GM12878 (cell line): ENCODE measurements around the gene NRG2. TPM values are rescaled to one million over a fixed set of nuclear protein-coding genes. Genes with fewer than 3 reads are reported as not detected.
A peak's percentile ranks its signal among the peaks of the same experiment; 100 is the strongest.

Source experiments
- ATAC-seq: fragments of 200-7000 bp; cut with Tn5 transposase; 3 replicates; pipeline ENCODE4 v1.9.1; 2020; ENCODE audit warnings: mild to moderate bottlenecking, moderate library complexity
- BruUV-seq: library from RNA; stranded (reverse); fragments of 400-500 nt; replicated peaks from 2 replicates; lab custom pipeline; 2021; lab: Mats Ljungman, UMichigan
- CTCF ChIA-PET: fragments of 300-600 bp; sonication (Branson Sonifier 250); formaldehyde crosslinking; extraction: SDS; loops from one replicate; lab custom pipeline; 2021; ENCODE audit warnings: inconsistent platforms; lab: Yijun Ruan, JAX
- POLR2A ChIA-PET: fragments of 350-600 bp; formaldehyde crosslinking; extraction: SDS; loops from one replicate; lab custom pipeline; 2021; ENCODE audit warnings: inconsistent platforms; lab: Charles Lee
- RAD21 ChIA-PET: fragments of 300-600 bp; sonication (Branson Sonifier 250); formaldehyde crosslinking; loops from one replicate; lab custom pipeline; 2023; ENCODE audit warnings: antibody characterized with exemption; ENCODE audit not compliant: unreplicated experiment; lab: Charles Lee
- SMC1A ChIA-PET: fragments of 300-600 bp; sonication (Branson Sonifier 250); formaldehyde crosslinking; loops from one replicate; lab custom pipeline; 2023; ENCODE audit not compliant: unreplicated experiment, uncharacterized antibody; lab: Charles Lee
- DNase-seq: peaks from one replicate; pipeline ENCODE4 v3.0.0-alpha.2; 2011; ENCODE audit warnings: low read depth, low spot score
- FAIRE-seq: peaks from 3 replicates; lab custom pipeline; 2011; peaks lifted over from hg19 to GRCh38; lab: Jason Lieb, UNC
- H2AFZ ChIP-seq: 2 replicates; pipeline ENCODE4 v1.6.0; 2011; ENCODE audit warnings: low read depth, low read length, control low read depth; ENCODE audit not compliant: control insufficient read depth
- H3K27ac ChIP-seq: 2 replicates; pipeline ENCODE4 v1.5.1; 2011; ENCODE audit warnings: control low read depth; ENCODE audit not compliant: control insufficient read depth, insufficient read depth
- H3K27me3 ChIP-seq, 2 experiments: replicated peaks in 1 of 2; 2 replicates each; pipeline versions ENCODE4 v1.6.0 to v1.6.1; 2011; ENCODE audit warnings: low read length in 1 of 2; ENCODE audit not compliant: control insufficient read depth in 2 of 2, insufficient read depth in 2 of 2
- H3K36me3 ChIP-seq, 2 experiments: 2 replicates each; pipeline ENCODE4 v1.5.1; 2011; ENCODE audit warnings: low read length in 1 of 2; ENCODE audit not compliant: control insufficient read depth in 2 of 2, insufficient read depth in 2 of 2
- H3K4me1 ChIP-seq: 2 replicates; pipeline ENCODE4 v1.6.1; 2011; ENCODE audit warnings: mild to moderate bottlenecking, low read length, moderate library complexity, mixed read lengths; ENCODE audit not compliant: control insufficient read depth, insufficient read depth
- H3K4me2 ChIP-seq: 2 replicates; pipeline ENCODE4 v1.6.0; 2011; ENCODE audit warnings: control low read depth; ENCODE audit not compliant: control insufficient read depth, insufficient read depth
- H3K4me3 ChIP-seq: fragments of 200-600 bp; sonication (generic); 2 replicates; pipeline ENCODE4 v1.5.1; 2016
- H3K79me2 ChIP-seq: 2 replicates; pipeline ENCODE4 v1.6.0; 2011; ENCODE audit warnings: low read length; ENCODE audit not compliant: control insufficient read depth, insufficient read depth
- H3K9ac ChIP-seq: 2 replicates; pipeline ENCODE4 v1.8.0; 2011; ENCODE audit warnings: low read length, control low read depth, mixed read lengths; ENCODE audit not compliant: control insufficient read depth, insufficient read depth
- H3K9me3 ChIP-seq: replicated peaks from 3 replicates; pipeline ENCODE4 v1.5.1; 2011; ENCODE audit warnings: mild to moderate bottlenecking, low read length; ENCODE audit not compliant: control insufficient read depth, insufficient read depth
- H4K20me1 ChIP-seq: 2 replicates; pipeline ENCODE4 v1.6.0; 2011; ENCODE audit not compliant: control insufficient read depth, insufficient read depth
- ATF7 ChIP-seq: fragments of 450-650 bp; IDR thresholded peaks from 2 replicates; pipeline ENCODE4 v1.6.1; 2016; ENCODE audit warnings: low read depth, mild to moderate bottlenecking
- BACH1 ChIP-seq: fragments of 450-650 bp; IDR thresholded peaks from 2 replicates; pipeline ENCODE4 v1.6.1; 2017; ENCODE audit warnings: mild to moderate bottlenecking, borderline replicate concordance
- EP300 ChIP-seq, 2 experiments: fragments of 150-350 bp in 1 of 2; IDR thresholded peaks; 2 replicates each; pipeline ENCODE4 v1.6.1; 2011 to 2012; ENCODE audit warnings: low read depth in 2 of 2, low read length in 2 of 2, borderline replicate concordance in 1 of 2, improper control_type of control experiment in 1 of 2, inconsistent platforms in 1 of 2; ENCODE audit not compliant: control insufficient read depth in 1 of 2
- FOS ChIP-seq: IDR thresholded peaks from 3 replicates; pipeline ENCODE4 v1.6.1; 2011; ENCODE audit warnings: borderline replicate concordance; ENCODE audit not compliant: insufficient read length; ENCODE audit errors: extremely low read depth
- IKZF2 ChIP-seq, 2 experiments: fragments of 450-650 bp; IDR thresholded peaks; 2 replicates each; pipeline ENCODE4 v1.6.1; 2017; ENCODE audit warnings: mild to moderate bottlenecking in 2 of 2, moderate library complexity in 2 of 2
- NBN ChIP-seq: fragments of 450-650 bp; IDR thresholded peaks from 2 replicates; pipeline ENCODE4 v1.6.1; 2016
- NFXL1 ChIP-seq: fragments of 450-650 bp; IDR thresholded peaks from 2 replicates; pipeline ENCODE4 v1.6.1; 2017; ENCODE audit warnings: antibody characterized with exemption, mild to moderate bottlenecking, borderline replicate concordance
- REST ChIP-seq: IDR thresholded peaks from 2 replicates; pipeline ENCODE4 v1.6.1; 2012; ENCODE audit warnings: mild to moderate bottlenecking, low read depth, low read length
- SPI1 ChIP-seq: IDR thresholded peaks from 2 replicates; pipeline ENCODE4 v1.6.1; 2011; ENCODE audit warnings: low read depth, mild to moderate bottlenecking, low read length, moderate library complexity, borderline replicate concordance; ENCODE audit not compliant: insufficient read depth
- SREBF1 ChIP-seq: IDR thresholded peaks from 2 replicates; pipeline ENCODE4 v1.6.1; 2012; ENCODE audit warnings: mild to moderate bottlenecking, low read length
- SREBF2 ChIP-seq: IDR thresholded peaks from 2 replicates; pipeline ENCODE4 v1.6.1; 2012; ENCODE audit warnings: mild to moderate bottlenecking, low read length
- TCF12 ChIP-seq: IDR thresholded peaks from 2 replicates; pipeline ENCODE4 v1.6.1; 2011; ENCODE audit warnings: low read depth, mild to moderate bottlenecking, low read length
- ZNF274 ChIP-seq: IDR thresholded peaks from one replicate; pipeline ENCODE4 v1.8.0; 2011; ENCODE audit not compliant: insufficient read length, insufficient read depth
- WGBS: methylation state at CpG from one replicate; pipeline ENCODE4 v1.1.6; 2016; ENCODE audit warnings: low lambda C conversion rate; ENCODE audit not compliant: insufficient replicate concordance, insufficient coverage; ENCODE audit errors: missing lambda C conversion rate; 5-methylcytosine and 5-hydroxymethylcytosine counted together
- in situ Hi-C: fragments of 300-500 bp; cut with MboI; formaldehyde crosslinking; loops from 9 replicates; pipeline ENCODE4 v1.14.3; 2018; ENCODE audit warnings: mixed read lengths
- intact Hi-C: fragments of 100-400 bp; cut with micrococcal nuclease; formaldehyde crosslinking; loops from one replicate; pipeline ENCODE4 v1.14.2; 2022; ENCODE audit not compliant: unreplicated experiment
- polyA plus RNA-seq, 11 experiments: library from polyadenylated mRNA; depleted of rRNA in 4 of 11; unstranded in 6 of 11; stranded (reverse) in 5 of 11; fragments of >200 nt; fragmentation: Nextera tagmentation in 4 of 11; fragmentation: Illumina TruSeq in 1 of 11; extraction: Ambion mirVana in 4 of 11; extraction: Trizol in 1 of 11; gene quantifications; 1 replicate in 1 of 11; 2 replicates in 10 of 11; pipeline versions ENCODE4 v1.2.1 to v1.2.3, GENCODE V29; 2011 to 2016; ENCODE audit warnings: inconsistent platforms in 2 of 11, missing spikeins in 2 of 11, low read depth in 1 of 11
- total RNA-seq, 4 experiments: library from RNA; depleted of rRNA in 3 of 4; stranded (reverse); fragments of >200 nt in 3 of 4; fragmentation: Illumina TruSeq in 1 of 4; extraction: Trizol in 1 of 4; gene quantifications; 2 replicates each; pipeline versions ENCODE4 v1.2.1 to v1.2.3, GENCODE V29; 2013 to 2021
- TF ChIP-seq, protein P1 (sequence below): fragments of 450-650 bp; IDR thresholded peaks from 2 replicates; pipeline ENCODE4 v1.6.1; 2016; ENCODE audit warnings: mild to moderate bottlenecking
- TF ChIP-seq, protein P2 (sequence below): IDR thresholded peaks from 2 replicates; pipeline ENCODE4 v1.6.1; 2012; ENCODE audit warnings: low read depth, low read length, improper control_type of control experiment

NRG2 gene
- total and polyA plus RNA-seq, 10 of the 15 experiments (the other 5 are each of a cell fraction or from before 2014, with no cell fraction given) = 0.10 to 21.7 (median 9.6) TPM

DNA sequence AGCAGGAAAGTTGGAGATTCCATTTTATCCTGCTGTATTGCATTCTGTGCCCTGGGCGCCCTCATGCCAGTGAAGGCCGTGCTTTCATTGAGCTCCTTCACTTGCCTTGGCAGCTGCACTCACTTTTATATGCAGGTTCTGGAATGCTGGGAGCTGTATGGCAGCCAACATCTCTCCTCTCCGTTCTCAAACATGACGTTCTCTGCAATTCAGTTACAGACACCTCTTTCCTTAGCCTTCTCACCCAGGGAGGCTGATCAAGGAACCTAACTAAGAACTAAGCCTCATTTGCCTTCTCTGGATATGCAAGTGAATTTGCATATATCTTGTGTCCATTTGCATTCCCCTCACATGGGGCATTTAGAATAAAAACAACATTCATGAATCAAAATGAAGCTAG lies 41.4 kb upstream of the NRG2 start:
- CTCF ChIA-PET = interaction anchor here (0.6 to 2.5 kb wide), 8 partner anchors 9 to 297 kb away, joined by 3 to 15 read pairs (median 6); no protein-coding TSS in a partner anchor
- H3K4me1 ChIP-seq = no peaks in the 10 kb centered on the region
- no peak overlapping the region for H3K27ac ChIP-seq
- no peak overlapping the region for H3K4me2 ChIP-seq
- SMC1A ChIA-PET = interaction anchor here (0.7 to 2.0 kb wide), 8 partner anchors 8 to 42 kb away, joined by 3 to 18 read pairs (median 4); no protein-coding TSS in a partner anchor
- H4K20me1 ChIP-seq = no peaks in the 10 kb centered on the region
- no peak for DNase-seq
- H3K79me2 ChIP-seq = no peaks in the 10 kb centered on the region
- no peak for FAIRE-seq
- peaks cover 2% of the 10 kb centered on the region; the same call in 2 of the 3 replicates for H3K9me3 ChIP-seq
- peak; percentile 19; the same call in 1 of the 3 replicates for ATAC-seq
- no peak overlapping the region for H2AFZ ChIP-seq
- H3K4me3 ChIP-seq = no peak overlapping the region
- intact Hi-C loops (no loop called here), in situ Hi-C loops (loop anchor here (5.0 kb wide), 1 partner anchor 68 kb away; no protein-coding TSS in a partner anchor)
- H3K9ac ChIP-seq = no peak overlapping the region
- BruUV-seq = no TSS peak
- peaks cover 0 to 7% of the 10 kb centered on the region in 2 experiments for H3K27me3 ChIP-seq
- 41% methylated on average over 4 of the region's 4 CpGs for WGBS
- H3K36me3 ChIP-seq = no peaks in the 10 kb centered on the region
- RAD21 ChIA-PET = interaction anchor here (0.9 to 1.9 kb wide), 6 partner anchors 9 to 59 kb away, joined by 3 to 6 read pairs (median 4); partner anchors contain the start of gene PURA
- POLR2A ChIA-PET = no interaction called here
- no peak for TF ChIP-seq BACH1
- TF ChIP-seq SPI1 = no peak
- TF ChIP-seq, protein P1, sequence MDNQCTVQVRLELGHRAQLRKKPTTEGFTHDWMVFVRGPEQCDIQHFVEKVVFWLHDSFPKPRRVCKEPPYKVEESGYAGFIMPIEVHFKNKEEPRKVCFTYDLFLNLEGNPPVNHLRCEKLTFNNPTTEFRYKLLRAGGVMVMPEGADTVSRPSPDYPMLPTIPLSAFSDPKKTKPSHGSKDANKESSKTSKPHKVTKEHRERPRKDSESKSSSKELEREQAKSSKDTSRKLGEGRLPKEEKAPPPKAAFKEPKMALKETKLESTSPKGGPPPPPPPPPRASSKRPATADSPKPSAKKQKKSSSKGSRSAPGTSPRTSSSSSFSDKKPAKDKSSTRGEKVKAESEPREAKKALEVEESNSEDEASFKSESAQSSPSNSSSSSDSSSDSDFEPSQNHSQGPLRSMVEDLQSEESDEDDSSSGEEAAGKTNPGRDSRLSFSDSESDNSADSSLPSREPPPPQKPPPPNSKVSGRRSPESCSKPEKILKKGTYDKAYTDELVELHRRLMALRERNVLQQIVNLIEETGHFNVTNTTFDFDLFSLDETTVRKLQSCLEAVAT = no peak
- TF ChIP-seq TCF12 = no peak
- TF ChIP-seq SREBF2 = no peak
- TF ChIP-seq FOS = no peak
- no peak for TF ChIP-seq REST
- no peak for TF ChIP-seq ZNF274
- TF ChIP-seq IKZF2 (IDR thresholded peaks at IDR 0.05) = no peak
- no peak for TF ChIP-seq NFXL1
- no peak for TF ChIP-seq NBN
- TF ChIP-seq, protein P2, sequence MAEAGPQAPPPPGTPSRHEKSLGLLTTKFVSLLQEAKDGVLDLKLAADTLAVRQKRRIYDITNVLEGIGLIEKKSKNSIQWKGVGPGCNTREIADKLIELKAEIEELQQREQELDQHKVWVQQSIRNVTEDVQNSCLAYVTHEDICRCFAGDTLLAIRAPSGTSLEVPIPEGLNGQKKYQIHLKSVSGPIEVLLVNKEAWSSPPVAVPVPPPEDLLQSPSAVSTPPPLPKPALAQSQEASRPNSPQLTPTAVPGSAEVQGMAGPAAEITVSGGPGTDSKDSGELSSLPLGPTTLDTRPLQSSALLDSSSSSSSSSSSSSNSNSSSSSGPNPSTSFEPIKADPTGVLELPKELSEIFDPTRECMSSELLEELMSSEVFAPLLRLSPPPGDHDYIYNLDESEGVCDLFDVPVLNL = no peak
- TF ChIP-seq EP300 (IDR thresholded peaks at IDR 0.05; ENCODE audit: borderline replicate concordance in 1 of 2, control insufficient read depth in 1 of 2, low read depth in 2 of 2, low read length in 2 of 2) = no peak
- TF ChIP-seq SREBF1 = no peak
- no peak for TF ChIP-seq ATF7
